Gastrocnemius medialis (tissue), 4 donors: ENCODE measurements around the gene CNST. TPM values are rescaled to one million over a fixed set of nuclear protein-coding genes. Genes with fewer than 3 reads are reported as not detected.

Experiments used
- ATAC-seq, 2 donors: fragments of 150-250 bp; one replicate each; pipeline ENCODE4 v1.9.1; 2016
- DNase-seq, 2 donors: peaks; one replicate each; pipeline ENCODE4 v3.0.0-alpha.2; 2019
- H3K27ac ChIP-seq, 4 donors: fragments of 200-600 bp; sonication (generic); 1 replicate in 1 of 4; 2 replicates in 3 of 4; pipeline ENCODE4 v1.5.1; 2016 to 2018; ENCODE audit warnings: mild to moderate bottlenecking in 2 of 4, moderate library complexity in 1 of 4
- H3K27me3 ChIP-seq, 3 donors: fragments of 200-600 bp; sonication (generic) in 2 of 3; 1 replicate in 1 of 3; 2 replicates in 2 of 3; pipeline versions ENCODE4 v1.5.1 to v1.6.0; 2016 to 2019; ENCODE audit warnings: mild to moderate bottlenecking in 1 of 3, moderate library complexity in 1 of 3
- H3K36me3 ChIP-seq, 2 donors: fragments of 200-600 bp; sonication (generic) in 1 of 2; one replicate each; pipeline ENCODE4 v1.5.1; 2017 to 2018
- H3K4me1 ChIP-seq, 2 donors: fragments of 200-600 bp; sonication (generic) in 1 of 2; one replicate each; pipeline ENCODE4 v1.5.1; 2016 to 2017; ENCODE audit warnings: mild to moderate bottlenecking in 2 of 2
- H3K4me3 ChIP-seq, 4 donors: fragments of 200-600 bp; sonication (generic) in 3 of 4; 1 replicate in 1 of 4; 2 replicates in 3 of 4; pipeline ENCODE4 v1.5.1; 2016 to 2019; ENCODE audit warnings: mild to moderate bottlenecking in 2 of 4
- H3K9me3 ChIP-seq, 3 donors: fragments of 200-600 bp; sonication (generic) in 2 of 3; 1 replicate in 1 of 3; 2 replicates in 2 of 3; pipeline ENCODE4 v1.5.1; 2016 to 2019
- CTCF ChIP-seq, 5 experiments: fragments of 450-650 bp in 3 of 5; fragments of 200-600 bp in 2 of 5; sonication (generic) in 2 of 5; IDR thresholded peaks in 4 of 5; conservative IDR thresholded peaks in 1 of 5; 1 replicate in 4 of 5; 2 replicates in 1 of 5; pipeline ENCODE4 v1.5.1; 2016 to 2019; ENCODE audit warnings: antibody characterized with exemption in 5 of 5, mild to moderate bottlenecking in 3 of 5, moderate library complexity in 3 of 5
- POLR2A ChIP-seq, 2 donors: fragments of 450-650 bp; IDR thresholded peaks; one replicate each; pipeline ENCODE4 v1.6.1; 2017; ENCODE audit warnings: antibody characterized with exemption in 2 of 2, mild to moderate bottlenecking in 2 of 2, moderate library complexity in 2 of 2
- in situ Hi-C, 4 donors: fragments of 200-750 bp; cut with MboI; loops; one replicate each; pipeline versions ENCODE4 v1.15.0 to v1.8.0; 2017; ENCODE audit warnings: low sequenced_read_pairs in 4 of 4
- intact Hi-C: fragments of 100-400 bp; cut with DNase I; formaldehyde crosslinking; loops from one replicate; pipeline ENCODE4 v1.15.1; 2023; ENCODE audit warnings: low total_unique reads
- total RNA-seq, 4 donors: library from RNA; depleted of rRNA; stranded (reverse); fragments of >200 nt; gene quantifications; one replicate each; pipeline versions ENCODE4 v1.1.0 to v1.2.3, GENCODE V29; 2016

Gene CNST
- total RNA-seq, 4 donors from 2014 or later = 62.7 to 105 (median 81.5) TPM

- intact Hi-C loops = no loop called here
- no peak overlapping the region for H3K27ac ChIP-seq
- ATAC-seq (no peak), DNase-seq (no peak)
- peaks cover 0 to 28% of the 10 kb centered on the region in 2 donors for H3K36me3 ChIP-seq
- H3K4me1 ChIP-seq = peaks cover 0 to 7% of the 10 kb centered on the region in 2 donors
- no peaks in the 10 kb centered on the region for H3K27me3 ChIP-seq
- no peaks in the 10 kb centered on the region for H3K9me3 ChIP-seq
- H3K4me3 ChIP-seq = no peak overlapping the region
- TF ChIP-seq POLR2A (IDR thresholded peaks at IDR 0.05) = no peak
- TF ChIP-seq CTCF (IDR thresholded peaks at IDR 0.05 in 4 of 5, conservative IDR thresholded peaks at IDR 0.05 in 1 of 5) = no peak
- in situ Hi-C loops = no loop called here
Measured at GRCh38 chr1:246537887-246538286, 28.4 kb upstream of the CNST start.

GRCh38 chr1:246540738-246541491 lies 25.3 kb upstream of the CNST start:
- Histone ChIP-seq H3K9me3 (no peaks in the 10 kb centered on the region), H3K27me3 (no peaks in the 10 kb centered on the region), H3K27ac (no peak overlapping the region), H3K36me3 (peaks cover 0 to 53% of the 10 kb centered on the region in 2 donors), H3K4me3 (no peak overlapping the region), H3K4me1 (peaks cover 0 to 7% of the 10 kb centered on the region in 2 donors)
- intact Hi-C loops = no loop called here
- no peak for TF ChIP-seq POLR2A (IDR thresholded peaks at IDR 0.05)
- TF ChIP-seq CTCF (IDR thresholded peaks at IDR 0.05 in 4 of 5, conservative IDR thresholded peaks at IDR 0.05 in 1 of 5) = no peak
- ATAC-seq (no peak), DNase-seq (no peak)
- in situ Hi-C loops = no loop called here

DNA sequence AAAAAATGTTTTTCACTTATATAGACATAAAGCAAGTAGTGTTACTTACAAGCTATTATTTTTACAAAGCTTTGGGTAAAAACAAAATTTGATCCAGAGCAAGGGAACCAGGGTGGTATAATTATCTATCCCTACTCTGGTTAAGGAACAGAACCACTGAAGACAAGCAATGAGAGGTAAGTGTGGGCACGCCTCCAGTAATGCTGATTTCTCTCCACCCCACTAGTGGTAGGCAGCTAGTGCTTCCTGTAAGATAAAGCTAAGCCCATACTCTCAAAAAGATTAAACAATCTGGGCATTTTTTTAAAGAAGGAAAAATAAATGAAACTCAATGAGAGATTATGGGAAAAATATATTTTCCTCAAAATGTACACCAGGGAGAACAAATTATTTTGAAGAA lies 22.3 kb upstream of the CNST start:
- intact Hi-C loops = no loop called here
- TF ChIP-seq CTCF (IDR thresholded peaks at IDR 0.05 in 4 of 5, conservative IDR thresholded peaks at IDR 0.05 in 1 of 5) (no peak), POLR2A (IDR thresholded peaks at IDR 0.05) (no peak)
- no peaks in the 10 kb centered on the region for H3K27me3 ChIP-seq
- H3K4me3 ChIP-seq = no peak overlapping the region
- in situ Hi-C loops = no loop called here
- H3K27ac ChIP-seq = no peak overlapping the region
- no peak for DNase-seq
- no peak for ATAC-seq
- H3K36me3 ChIP-seq = peaks cover 0 to 74% of the 10 kb centered on the region in 2 donors
- H3K4me1 ChIP-seq = no peaks in the 10 kb centered on the region
- H3K9me3 ChIP-seq = no peaks in the 10 kb centered on the region

DNA sequence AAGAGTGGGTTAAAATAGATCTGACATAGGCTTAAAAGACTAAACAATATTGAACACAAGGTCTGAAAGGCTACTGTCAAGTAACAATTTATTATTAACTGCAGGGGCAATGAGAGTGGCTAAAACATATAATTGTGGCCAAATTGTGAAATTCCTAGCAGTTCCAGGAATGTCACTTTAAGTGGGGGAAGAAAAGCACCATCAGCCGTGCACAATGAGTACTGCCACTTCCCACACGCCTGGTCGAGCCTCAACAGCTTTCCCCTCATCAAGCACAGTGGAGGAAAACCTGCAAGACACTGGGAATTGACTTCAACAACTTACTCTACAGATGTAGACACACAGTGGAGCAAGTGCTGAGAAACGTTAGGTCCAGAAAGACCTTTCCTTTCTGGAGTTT lies 16.6 kb upstream of the CNST start:
- intact Hi-C loops = no loop called here
- TF ChIP-seq POLR2A (IDR thresholded peaks at IDR 0.05) = no peak
- TF ChIP-seq CTCF (IDR thresholded peaks at IDR 0.05 in 4 of 5, conservative IDR thresholded peaks at IDR 0.05 in 1 of 5) = no peak
- Histone ChIP-seq H3K4me1 (no peaks in the 10 kb centered on the region), H3K4me3 (no peak overlapping the region), H3K27ac (no peak overlapping the region), H3K36me3 (peaks cover 0 to 52% of the 10 kb centered on the region in 2 donors), H3K27me3 (no peaks in the 10 kb centered on the region), H3K9me3 (no peaks in the 10 kb centered on the region)
- no peak for DNase-seq
- no peak for ATAC-seq
- in situ Hi-C loops = no loop called here
